Measurements from ENCODE around the gene NETO2. TPM values are rescaled to one million over a fixed set of nuclear protein-coding genes. Genes with fewer than 3 reads are reported as not detected.

Gene NETO2
- total and polyA plus RNA-seq, 2 of the 13 experiments (the other 11 are each of a cell fraction or from before 2014, with no cell fraction given): 8.2 to 13.5 TPM

DNA sequence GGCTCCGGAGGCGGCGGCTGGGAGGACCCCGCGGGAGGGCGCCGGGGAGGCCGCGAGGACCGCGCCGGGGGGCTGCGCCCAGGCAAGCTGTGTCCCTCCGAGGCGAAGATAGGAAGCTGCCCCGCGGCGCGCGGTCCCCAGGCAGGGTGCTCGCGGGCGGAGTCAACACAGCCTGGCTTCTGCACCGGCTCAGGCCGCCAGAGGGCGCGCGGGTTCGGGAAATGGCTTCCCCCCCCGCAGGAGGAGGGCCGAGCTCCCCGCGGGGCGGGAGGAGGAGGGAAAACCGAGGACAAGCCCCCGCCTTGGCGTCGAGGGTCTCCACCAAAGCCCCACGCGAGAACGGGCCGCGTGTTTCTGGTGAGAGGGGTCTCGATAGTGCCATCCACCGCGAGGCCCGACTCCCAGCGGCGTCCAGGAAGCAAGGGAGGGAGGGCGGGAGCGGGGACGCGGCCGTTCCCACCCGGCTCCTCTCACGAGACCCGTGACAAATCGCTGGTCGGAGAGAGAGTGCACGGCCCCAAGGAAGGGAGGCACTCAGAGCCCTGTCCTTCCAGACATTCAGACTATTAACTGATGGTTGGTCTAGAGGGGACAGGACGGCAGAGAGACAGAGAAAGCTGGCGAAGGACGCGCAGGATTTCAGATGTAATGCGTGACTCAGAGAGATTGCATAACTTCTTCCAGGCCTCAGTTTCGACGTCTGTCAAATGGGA lies 105.8 kb downstream of the NETO2 start (continued):
- TF ChIP-seq, protein P1, sequence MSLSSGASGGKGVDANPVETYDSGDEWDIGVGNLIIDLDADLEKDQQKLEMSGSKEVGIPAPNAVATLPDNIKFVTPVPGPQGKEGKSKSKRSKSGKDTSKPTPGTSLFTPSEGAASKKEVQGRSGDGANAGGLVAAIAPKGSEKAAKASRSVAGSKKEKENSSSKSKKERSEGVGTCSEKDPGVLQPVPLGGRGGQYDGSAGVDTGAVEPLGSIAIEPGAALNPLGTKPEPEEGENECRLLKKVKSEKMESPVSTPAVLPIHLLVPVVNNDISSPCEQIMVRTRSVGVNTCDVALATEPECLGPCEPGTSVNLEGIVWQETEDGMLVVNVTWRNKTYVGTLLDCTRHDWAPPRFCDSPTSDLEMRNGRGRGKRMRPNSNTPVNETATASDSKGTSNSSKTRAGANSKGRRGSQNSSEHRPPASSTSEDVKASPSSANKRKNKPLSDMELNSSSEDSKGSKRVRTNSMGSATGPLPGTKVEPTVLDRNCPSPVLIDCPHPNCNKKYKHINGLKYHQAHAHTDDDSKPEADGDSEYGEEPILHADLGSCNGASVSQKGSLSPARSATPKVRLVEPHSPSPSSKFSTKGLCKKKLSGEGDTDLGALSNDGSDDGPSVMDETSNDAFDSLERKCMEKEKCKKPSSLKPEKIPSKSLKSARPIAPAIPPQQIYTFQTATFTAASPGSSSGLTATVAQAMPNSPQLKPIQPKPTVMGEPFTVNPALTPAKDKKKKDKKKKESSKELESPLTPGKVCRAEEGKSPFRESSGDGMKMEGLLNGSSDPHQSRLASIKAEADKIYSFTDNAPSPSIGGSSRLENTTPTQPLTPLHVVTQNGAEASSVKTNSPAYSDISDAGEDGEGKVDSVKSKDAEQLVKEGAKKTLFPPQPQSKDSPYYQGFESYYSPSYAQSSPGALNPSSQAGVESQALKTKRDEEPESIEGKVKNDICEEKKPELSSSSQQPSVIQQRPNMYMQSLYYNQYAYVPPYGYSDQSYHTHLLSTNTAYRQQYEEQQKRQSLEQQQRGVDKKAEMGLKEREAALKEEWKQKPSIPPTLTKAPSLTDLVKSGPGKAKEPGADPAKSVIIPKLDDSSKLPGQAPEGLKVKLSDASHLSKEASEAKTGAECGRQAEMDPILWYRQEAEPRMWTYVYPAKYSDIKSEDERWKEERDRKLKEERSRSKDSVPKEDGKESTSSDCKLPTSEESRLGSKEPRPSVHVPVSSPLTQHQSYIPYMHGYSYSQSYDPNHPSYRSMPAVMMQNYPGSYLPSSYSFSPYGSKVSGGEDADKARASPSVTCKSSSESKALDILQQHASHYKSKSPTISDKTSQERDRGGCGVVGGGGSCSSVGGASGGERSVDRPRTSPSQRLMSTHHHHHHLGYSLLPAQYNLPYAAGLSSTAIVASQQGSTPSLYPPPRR (CRISPR knock-in tag; IDR thresholded peaks at IDR 0.05; ENCODE audit: borderline replicate concordance): peak; percentile 78; the same call in 1 of the 2 replicates
- TF ChIP-seq SIN3A (IDR thresholded peaks at IDR 0.05; ENCODE audit: borderline replicate concordance, low read depth, low read length) (no peak; the same call in 1 of the 2 replicates), HMGXB3 (CRISPR knock-in tag; IDR thresholded peaks at IDR 0.05; ENCODE audit: borderline replicate concordance) (no peak), ZNF33A (CRISPR knock-in tag; IDR thresholded peaks at IDR 0.05; ENCODE audit: borderline replicate concordance) (no peak), SP2 (CRISPR knock-in tag; IDR thresholded peaks at IDR 0.05) (0 out of 2 replicates have a peak, but pooled peaks have one; percentile 29), TBP (CRISPR knock-in tag; IDR thresholded peaks at IDR 0.05) (no peak), ZNF160 (CRISPR knock-in tag; IDR thresholded peaks at IDR 0.05) (peak; percentile 75; the same call in 1 of the 2 replicates), REST (IDR thresholded peaks at IDR 0.05; ENCODE audit: borderline replicate concordance in 1 of 2, low read depth in 1 of 2, low read length in 2 of 2) (no peak), SALL2 (CRISPR knock-in tag; IDR thresholded peaks at IDR 0.05) (peak; percentile 94), ZNF790 (CRISPR knock-in tag; IDR thresholded peaks at IDR 0.05; ENCODE audit: borderline replicate concordance) (no peak), TCF12 (IDR thresholded peaks at IDR 0.05) (no peak), TCF12 (CRISPR knock-in tag; IDR thresholded peaks at IDR 0.05) (no peak; the same call in 1 of the 2 replicates), ZNF7 (CRISPR knock-in tag; IDR thresholded peaks at IDR 0.05) (no peak)
- TF ChIP-seq, protein P2, sequence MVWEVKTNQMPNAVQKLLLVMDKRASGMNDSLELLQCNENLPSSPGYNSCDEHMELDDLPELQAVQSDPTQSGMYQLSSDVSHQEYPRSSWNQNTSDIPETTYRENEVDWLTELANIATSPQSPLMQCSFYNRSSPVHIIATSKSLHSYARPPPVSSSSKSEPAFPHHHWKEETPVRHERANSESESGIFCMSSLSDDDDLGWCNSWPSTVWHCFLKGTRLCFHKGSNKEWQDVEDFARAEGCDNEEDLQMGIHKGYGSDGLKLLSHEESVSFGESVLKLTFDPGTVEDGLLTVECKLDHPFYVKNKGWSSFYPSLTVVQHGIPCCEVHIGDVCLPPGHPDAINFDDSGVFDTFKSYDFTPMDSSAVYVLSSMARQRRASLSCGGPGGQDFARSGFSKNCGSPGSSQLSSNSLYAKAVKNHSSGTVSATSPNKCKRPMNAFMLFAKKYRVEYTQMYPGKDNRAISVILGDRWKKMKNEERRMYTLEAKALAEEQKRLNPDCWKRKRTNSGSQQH (CRISPR knock-in tag; IDR thresholded peaks at IDR 0.05; ENCODE audit: low read depth): 0 out of 2 replicates have a peak, but pooled peaks have one; percentile 65

All from HepG2 (cell line).